Hepatocyte (in vitro differentiated cells): ENCODE data around the gene CCT4. TPM values are rescaled to one million over a fixed set of nuclear protein-coding genes. Genes with fewer than 3 reads are reported as not detected.

ENCODE experiments used
- DNase-seq: peaks from one replicate; pipeline ENCODE4 v3.0.0-alpha.2; 2016; ENCODE audit warnings: low spot score
- H2AFZ ChIP-seq: fragments of 200-600 bp; sonication (generic); 2 replicates; pipeline ENCODE4 v1.6.0; 2016; ENCODE audit warnings: antibody characterized with exemption, mild to moderate bottlenecking
- H3K27ac ChIP-seq: fragments of 200-600 bp; sonication (generic); 2 replicates; pipeline ENCODE4 v1.5.1; 2016; ENCODE audit warnings: mild to moderate bottlenecking
- H3K27me3 ChIP-seq: fragments of 200-600 bp; sonication (generic); 2 replicates; pipeline ENCODE4 v1.6.1; 2016
- H3K36me3 ChIP-seq: fragments of 200-600 bp; sonication (generic); replicated peaks from 2 replicates; pipeline ENCODE4 v1.5.1; 2016; ENCODE audit warnings: low read depth; ENCODE audit not compliant: insufficient read depth
- H3K4me1 ChIP-seq: fragments of 200-600 bp; sonication (generic); 2 replicates; pipeline ENCODE4 v1.5.1; 2016; ENCODE audit warnings: mild to moderate bottlenecking, moderate library complexity; ENCODE audit not compliant: insufficient read depth
- H3K4me2 ChIP-seq: fragments of 200-600 bp; sonication (generic); 2 replicates; pipeline ENCODE4 v1.6.0; 2016
- H3K4me3 ChIP-seq: fragments of 200-600 bp; sonication (generic); 2 replicates; pipeline ENCODE4 v1.5.1; 2016; ENCODE audit warnings: mild to moderate bottlenecking
- H3K79me2 ChIP-seq: fragments of 200-600 bp; sonication (generic); 2 replicates; pipeline ENCODE4 v1.6.0; 2017; ENCODE audit warnings: mild to moderate bottlenecking
- H3K9me2 ChIP-seq: fragments of 200-600 bp; sonication (generic); replicated peaks from 2 replicates; pipeline ENCODE4 v1.6.0; 2017; ENCODE audit warnings: mild to moderate bottlenecking; ENCODE audit not compliant: insufficient read depth
- H3K9me3 ChIP-seq: fragments of 200-600 bp; sonication (generic); 2 replicates; pipeline ENCODE4 v1.5.1; 2016; ENCODE audit warnings: low read depth, mild to moderate bottlenecking
- H4K20me1 ChIP-seq: fragments of 200-600 bp; sonication (generic); 2 replicates; pipeline ENCODE4 v1.6.0; 2016; ENCODE audit warnings: mild to moderate bottlenecking; ENCODE audit not compliant: insufficient read depth, poor library complexity, severe bottlenecking
- CTCF ChIP-seq: fragments of 200-600 bp; sonication (generic); IDR thresholded peaks from 2 replicates; pipeline ENCODE4 v1.5.1; 2016; ENCODE audit warnings: antibody characterized with exemption, mild to moderate bottlenecking; ENCODE audit not compliant: poor library complexity
- EZH2 ChIP-seq: fragments of 200-600 bp; sonication (generic); IDR thresholded peaks from 2 replicates; pipeline ENCODE4 v1.6.1; 2016; ENCODE audit warnings: antibody characterized with exemption, mild to moderate bottlenecking, borderline replicate concordance
- EZH2phosphoT487 ChIP-seq: fragments of 200-600 bp; sonication (generic); IDR thresholded peaks from one replicate; pipeline ENCODE4 v1.6.1; 2018; ENCODE audit warnings: antibody characterized with exemption, mild to moderate bottlenecking, low read depth, moderate library complexity; ENCODE audit not compliant: unreplicated experiment, severe bottlenecking
- WGBS: methylation state at CpG from one replicate; pipeline ENCODE4 v1.1.6; 2016; ENCODE audit warnings: low lambda C conversion rate; ENCODE audit errors: missing lambda C conversion rate; 5-methylcytosine and 5-hydroxymethylcytosine counted together
- polyA plus RNA-seq: library from polyadenylated mRNA; unstranded; fragments of >200 nt; fragmentation: Nextera tagmentation; extraction: Ambion mirVana; gene quantifications from 2 replicates; pipeline ENCODE4 v1.2.1, GENCODE V29; 2016
- small RNA-seq: library from RNA; depleted of rRNA; stranded (forward); fragments of <200 nt; gene quantifications from one replicate; pipeline ENCODE3, GENCODE V24; 2014
- total RNA-seq: library from RNA; depleted of rRNA; stranded (reverse); fragments of >200 nt; gene quantifications from 2 replicates; pipeline ENCODE4 v1.2.3, GENCODE V29; 2014

CCT4 gene
- total and polyA plus RNA-seq, 2 experiments from 2014 or later: 84.3 to 107 TPM

GRCh38 chr2:61832183-61832841 is 56.1 kb downstream of the CCT4 start:
- no peak for TF ChIP-seq EZH2
- no peak for TF ChIP-seq CTCF
- TF ChIP-seq EZH2phosphoT487: no peak
- no peak for DNase-seq
- no peaks in the 10 kb centered on the region for H3K9me3 ChIP-seq
- H3K27ac ChIP-seq: no peak overlapping the region
- H3K9me2 ChIP-seq: no peaks in the 10 kb centered on the region
- H3K79me2 ChIP-seq: no peaks in the 10 kb centered on the region
- no peak overlapping the region for H2AFZ ChIP-seq
- no peaks in the 10 kb centered on the region for H4K20me1 ChIP-seq
- WGBS: 86% methylated on average over 11 of the region's 11 CpGs
- H3K36me3 ChIP-seq: no peaks in the 10 kb centered on the region
- no peaks in the 10 kb centered on the region for H3K4me1 ChIP-seq
- H3K4me3 ChIP-seq: no peak overlapping the region
- no peaks in the 10 kb centered on the region for H3K27me3 ChIP-seq
- H3K4me2 ChIP-seq: no peak overlapping the region

- H3K79me2 ChIP-seq: no peaks in the 10 kb centered on the region
- H3K4me1 ChIP-seq: no peaks in the 10 kb centered on the region
- H3K9me3 ChIP-seq: no peaks in the 10 kb centered on the region
- no peaks in the 10 kb centered on the region for H3K27me3 ChIP-seq
- WGBS: 100% methylated on average over 2 of the region's 2 CpGs
- H3K36me3 ChIP-seq: no peaks in the 10 kb centered on the region
- H3K4me2 ChIP-seq: no peak overlapping the region
- TF ChIP-seq CTCF (no peak), EZH2phosphoT487 (no peak)
- no peak for DNase-seq
- no peaks in the 10 kb centered on the region for H4K20me1 ChIP-seq
- no peak overlapping the region for H3K27ac ChIP-seq
- H3K4me3 ChIP-seq: no peak overlapping the region
- no peak overlapping the region for H2AFZ ChIP-seq
- no peaks in the 10 kb centered on the region for H3K9me2 ChIP-seq
Measured at GRCh38 chr2:61822255-61822654, 66.2 kb downstream of the CCT4 start.

Small RNAs within 50 kb of the gene (small RNA-seq; reads per million reads assigned to genes)
- gene RF00019: not detected

Other genes with a start within 250 kb of the CCT4 start
- gene FAM161A, start 34.6 kb downstream of the CCT4 start, total RNA-seq: 3.7 and 6.5 TPM in 2 replicates
- gene FAM161A, start 34.6 kb downstream of the CCT4 start, polyA plus RNA-seq: 2.1 and 4.5 TPM in 2 replicates
- gene COMMD1, start 17.0 kb upstream of the CCT4 start, total RNA-seq: 30.5 and 31.3 TPM in 2 replicates
- 66.7 and 71.1 TPM in 2 replicates for gene COMMD1, start 17.0 kb upstream of the CCT4 start, polyA plus RNA-seq